Measurements from ENCODE around the gene SUSD6.
"Not testable (repeated sequence)": the region's sequence is repeated elsewhere in the genome, so short reads cannot be mapped to it uniquely, and the experiment has no call there.

SUSD6 gene

DNA sequence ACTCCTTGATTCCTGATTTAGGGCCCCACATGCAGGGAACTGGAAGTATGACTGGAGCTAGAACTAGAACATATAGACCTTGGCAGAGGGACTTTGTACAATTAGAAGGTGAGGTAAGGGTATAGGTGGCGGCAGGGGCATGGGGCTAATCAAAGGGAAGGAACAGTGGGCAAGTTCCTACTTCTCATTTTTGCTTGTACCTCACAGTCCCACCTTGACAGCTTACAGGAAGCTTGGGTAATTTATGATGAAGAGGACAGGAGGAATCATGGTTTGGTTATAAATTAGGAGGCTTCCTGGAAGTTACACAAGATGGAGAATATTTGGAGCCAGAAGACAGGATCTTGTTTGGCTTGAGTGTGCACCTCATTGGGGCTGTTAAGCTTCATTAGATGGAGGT is 33.4 kb downstream of the SUSD6 start:
- no peak overlapping the region for H3K4me3 ChIP-seq (ENCODE audit: low read length)
- H3K4me1 ChIP-seq (ENCODE audit: control insufficient read depth, insufficient read depth, low read length): peaks cover 66% of the 10 kb centered on the region
- H3K9me3 ChIP-seq (ENCODE audit: control insufficient read depth, low read length): no peaks in the 10 kb centered on the region
- H3K9ac ChIP-seq (ENCODE audit: low read length): peak overlapping the region; percentile 59
- no peaks in the 10 kb centered on the region for H3K27me3 ChIP-seq (ENCODE audit: control insufficient read depth, insufficient read depth, low read length)
- no peaks in the 10 kb centered on the region for H3K36me3 ChIP-seq (ENCODE audit: control insufficient read depth, insufficient read depth, low read length)

DNA sequence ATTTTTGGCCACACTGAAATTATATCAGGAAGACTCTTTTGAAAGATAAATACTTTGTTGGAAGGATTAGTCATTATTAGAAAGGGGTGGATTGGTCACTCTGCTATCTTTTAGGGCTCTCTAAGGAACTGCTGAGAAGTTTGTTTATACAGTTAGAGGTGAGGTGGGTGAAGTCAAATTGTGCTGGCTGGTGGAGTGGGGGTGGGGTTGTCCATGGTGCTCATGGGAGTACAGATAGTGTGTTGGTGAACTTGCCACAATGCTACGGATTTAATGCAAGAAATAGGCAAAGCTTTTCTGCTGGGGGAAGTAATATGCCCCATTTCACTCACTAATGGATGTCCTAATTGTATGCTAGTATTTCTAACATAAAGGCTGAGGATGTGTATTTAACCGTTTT is 35.8 kb downstream of the SUSD6 start:
- Histone ChIP-seq H3K4me3 (ENCODE audit: low read length) (no peak overlapping the region), H3K9me3 (ENCODE audit: control insufficient read depth, low read length) (no peaks in the 10 kb centered on the region), H3K4me1 (ENCODE audit: control insufficient read depth, insufficient read depth, low read length) (peaks cover 87% of the 10 kb centered on the region), H3K36me3 (ENCODE audit: control insufficient read depth, insufficient read depth, low read length) (no peaks in the 10 kb centered on the region), H3K27me3 (ENCODE audit: control insufficient read depth, insufficient read depth, low read length) (no peaks in the 10 kb centered on the region), H3K9ac (ENCODE audit: low read length) (no peak overlapping the region)

DNA sequence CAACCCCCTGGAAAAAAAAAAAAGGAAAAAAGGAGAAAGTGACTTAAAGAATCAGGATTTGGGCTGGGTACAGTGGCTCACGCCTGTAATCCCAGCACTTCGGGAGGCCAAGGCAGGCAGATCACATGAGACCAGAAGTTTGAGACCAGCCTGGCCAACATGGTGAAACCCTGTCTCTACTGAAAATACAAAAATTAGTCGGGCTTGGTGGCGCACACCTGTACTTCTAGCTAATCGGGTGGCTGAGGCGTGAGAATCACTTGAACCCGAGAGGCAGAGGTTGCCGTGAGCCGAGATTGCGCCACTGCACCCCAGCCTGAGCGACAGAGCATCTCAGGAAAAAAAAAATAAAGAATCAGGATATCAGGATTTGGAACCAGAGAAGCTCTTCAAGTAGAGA is 36.2 kb downstream of the SUSD6 start:
- H3K4me3 ChIP-seq (ENCODE audit: low read length); H3K36me3 ChIP-seq (ENCODE audit: control insufficient read depth, insufficient read depth, low read length); H3K27me3 ChIP-seq (ENCODE audit: control insufficient read depth, insufficient read depth, low read length); H3K9me3 ChIP-seq (ENCODE audit: control insufficient read depth, low read length); H3K9ac ChIP-seq (ENCODE audit: low read length): not testable (repeated sequence)
- peaks cover 87% of the 10 kb centered on the region for H3K4me1 ChIP-seq (ENCODE audit: control insufficient read depth, insufficient read depth, low read length)

DNA sequence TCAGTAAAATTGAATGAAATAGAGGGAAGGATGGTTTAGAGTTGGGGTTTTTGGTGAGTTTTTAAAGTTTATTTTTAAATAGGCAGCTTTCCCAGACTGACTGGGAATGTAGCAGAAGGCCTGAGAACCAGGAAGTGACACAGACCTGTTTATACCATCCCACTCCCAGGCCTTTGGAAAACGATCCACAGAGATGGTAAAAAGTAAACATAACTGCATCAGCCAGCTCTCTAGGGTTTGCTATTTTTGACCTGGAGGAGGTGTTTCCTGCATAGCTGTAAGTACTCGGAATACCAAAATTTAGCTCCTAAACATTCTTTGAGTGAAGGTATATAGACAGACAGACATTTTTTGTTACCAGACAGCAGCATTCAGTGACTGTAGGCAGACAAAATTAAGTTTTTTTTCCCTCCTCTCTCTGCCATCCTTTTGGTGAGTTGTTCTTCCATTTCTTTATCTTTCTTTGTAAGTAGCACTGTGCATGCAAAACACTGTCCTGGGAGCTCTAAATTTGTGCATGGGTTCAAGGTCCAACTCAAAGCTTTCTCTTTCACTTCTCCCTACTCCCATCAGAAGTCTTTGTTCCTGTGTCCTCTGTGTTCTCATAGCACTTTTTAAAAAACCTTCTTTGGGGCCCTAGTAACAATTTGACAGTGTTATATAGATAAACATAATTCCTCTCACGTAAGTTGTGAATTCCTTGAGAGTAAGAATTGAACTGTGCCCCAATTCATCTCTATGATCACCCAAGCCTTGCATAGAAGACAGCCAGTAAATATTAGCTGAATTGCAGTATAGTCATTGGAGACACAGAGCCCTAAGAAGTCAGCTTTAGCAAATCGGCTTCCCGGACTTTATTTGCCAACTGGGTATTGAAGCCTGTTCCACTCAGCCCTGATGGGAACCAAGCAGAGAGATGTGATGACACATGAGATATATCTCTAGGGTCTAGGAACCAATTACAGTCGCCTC is 37.4 kb downstream of the SUSD6 start:
- Histone ChIP-seq H3K27me3 (ENCODE audit: control insufficient read depth, insufficient read depth, low read length) (no peaks in the 10 kb centered on the region), H3K4me1 (ENCODE audit: control insufficient read depth, insufficient read depth, low read length) (peaks cover 87% of the 10 kb centered on the region), H3K4me3 (ENCODE audit: low read length) (no peak overlapping the region), H3K9ac (ENCODE audit: low read length) (peak overlapping the region; percentile 23), H3K36me3 (ENCODE audit: control insufficient read depth, insufficient read depth, low read length) (no peaks in the 10 kb centered on the region), H3K9me3 (ENCODE audit: control insufficient read depth, low read length) (no peaks in the 10 kb centered on the region)

DNA sequence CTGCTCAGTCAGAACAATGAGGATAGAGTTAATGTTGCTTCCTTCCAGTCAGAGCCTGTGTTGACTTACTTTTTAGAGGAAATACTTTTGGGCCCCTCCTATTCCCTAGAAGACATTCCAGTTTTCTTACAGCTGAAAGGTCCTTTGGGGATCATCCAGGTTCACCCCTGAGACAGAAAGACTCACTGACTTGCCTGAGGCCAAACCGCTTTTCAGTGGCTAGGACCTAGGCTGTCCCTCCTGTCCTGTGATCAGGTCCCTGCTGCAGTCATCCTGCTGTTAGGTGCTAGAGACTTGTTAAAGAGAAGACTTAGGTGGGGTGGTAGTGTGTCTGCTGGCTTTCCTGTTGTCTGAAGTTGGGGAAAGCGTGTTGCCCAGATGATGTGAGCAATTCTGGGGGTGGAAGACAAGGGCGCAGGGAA is 39.6 kb downstream of the SUSD6 start:
- H3K27me3 ChIP-seq (ENCODE audit: control insufficient read depth, insufficient read depth, low read length): no peaks in the 10 kb centered on the region
- H3K4me3 ChIP-seq (ENCODE audit: low read length): no peak overlapping the region
- no peaks in the 10 kb centered on the region for H3K36me3 ChIP-seq (ENCODE audit: control insufficient read depth, insufficient read depth, low read length)
- no peaks in the 10 kb centered on the region for H3K9me3 ChIP-seq (ENCODE audit: control insufficient read depth, low read length)
- peak overlapping the region; percentile 26 for H3K9ac ChIP-seq (ENCODE audit: low read length)
- H3K4me1 ChIP-seq (ENCODE audit: control insufficient read depth, insufficient read depth, low read length): peaks cover 75% of the 10 kb centered on the region

DNA sequence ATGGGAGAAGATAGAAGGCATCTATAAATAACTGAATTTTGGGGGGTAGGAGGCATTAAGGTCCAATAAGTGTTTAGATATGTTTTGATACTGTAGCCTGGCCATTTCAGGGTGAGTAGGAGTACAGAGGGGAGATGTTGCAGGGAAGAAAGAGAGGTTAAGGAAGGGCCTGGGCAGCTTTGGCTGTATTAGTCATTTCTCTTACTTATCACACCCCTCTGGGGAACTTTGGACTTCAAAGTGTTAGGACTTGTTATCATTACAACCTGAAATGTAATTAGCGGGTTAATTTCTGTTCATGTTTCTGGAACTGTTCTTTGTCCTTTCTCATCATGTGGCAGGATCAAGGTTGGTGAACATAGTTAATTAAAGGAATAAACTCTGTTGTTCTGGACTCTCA is 40.3 kb downstream of the SUSD6 start:
- H3K9ac ChIP-seq (ENCODE audit: low read length): peak overlapping the region; percentile 26
- H3K27me3 ChIP-seq (ENCODE audit: control insufficient read depth, insufficient read depth, low read length): no peaks in the 10 kb centered on the region
- peaks cover 82% of the 10 kb centered on the region for H3K4me1 ChIP-seq (ENCODE audit: control insufficient read depth, insufficient read depth, low read length)
- H3K4me3 ChIP-seq (ENCODE audit: low read length): no peak overlapping the region
- no peaks in the 10 kb centered on the region for H3K9me3 ChIP-seq (ENCODE audit: control insufficient read depth, low read length)
- H3K36me3 ChIP-seq (ENCODE audit: control insufficient read depth, insufficient read depth, low read length): no peaks in the 10 kb centered on the region

DNA sequence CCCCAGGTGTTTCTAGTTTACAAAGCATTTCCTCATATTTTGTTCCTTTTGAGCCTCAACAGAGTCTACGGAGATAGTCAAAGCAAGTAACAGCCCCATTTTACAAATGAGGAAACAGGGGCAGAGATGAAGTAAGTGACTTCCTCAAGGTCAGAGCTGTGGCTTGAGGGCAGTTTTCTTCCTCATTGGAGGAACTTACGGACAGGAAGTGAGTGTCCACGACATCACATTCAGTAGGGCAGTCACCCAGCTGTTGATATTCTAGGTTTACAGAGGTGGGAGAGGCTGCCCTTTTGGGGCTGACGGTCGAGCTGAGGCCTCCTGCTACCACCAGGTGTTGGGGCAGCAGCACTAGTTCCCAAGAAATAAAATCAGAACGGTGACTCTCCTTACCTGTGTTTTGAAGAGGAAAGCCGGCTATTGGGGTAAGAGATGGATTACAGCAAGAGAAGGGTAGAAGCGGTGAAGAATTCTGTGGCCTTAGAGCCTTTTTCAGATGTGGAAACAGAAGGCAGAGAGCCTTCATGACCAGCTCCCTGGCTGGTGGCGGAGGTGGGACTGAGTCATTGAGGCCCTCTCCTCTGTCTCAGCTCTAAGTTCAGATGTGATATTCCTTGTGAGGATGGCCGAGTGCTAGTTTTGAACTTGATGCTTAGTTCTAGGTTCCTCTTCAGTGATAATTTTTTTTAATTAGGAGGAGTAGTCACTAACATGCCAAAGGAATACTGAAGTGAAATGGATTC is 41.7 kb downstream of the SUSD6 start:
- Histone ChIP-seq H3K36me3 (ENCODE audit: control insufficient read depth, insufficient read depth, low read length) (no peaks in the 10 kb centered on the region), H3K4me3 (ENCODE audit: low read length) (no peak overlapping the region), H3K9ac (ENCODE audit: low read length) (peak overlapping the region; percentile 22), H3K27me3 (ENCODE audit: control insufficient read depth, insufficient read depth, low read length) (no peaks in the 10 kb centered on the region), H3K4me1 (ENCODE audit: control insufficient read depth, insufficient read depth, low read length) (peaks cover 82% of the 10 kb centered on the region), H3K9me3 (ENCODE audit: control insufficient read depth, low read length) (no peaks in the 10 kb centered on the region)

DNA sequence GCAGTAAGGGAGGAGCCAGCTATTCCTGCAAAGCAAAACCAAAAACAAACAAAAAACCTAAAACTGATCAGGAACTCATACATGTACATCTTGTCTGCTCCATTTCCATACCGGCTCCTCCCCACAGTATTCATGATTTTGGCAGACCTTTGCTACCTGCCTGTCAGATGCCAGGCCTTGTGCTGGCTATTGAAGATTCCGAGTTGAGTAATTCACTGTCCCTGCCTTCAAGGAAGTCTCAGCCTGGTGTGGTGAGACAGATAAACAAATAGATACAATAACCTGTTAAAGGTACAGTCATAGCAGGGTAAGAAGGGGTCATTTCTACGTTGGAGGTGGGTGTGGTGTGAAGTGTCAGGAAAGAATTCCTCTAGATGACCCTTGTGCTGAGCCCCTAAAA is 42.7 kb downstream of the SUSD6 start:
- Histone ChIP-seq H3K4me3 (ENCODE audit: low read length) (no peak overlapping the region), H3K4me1 (ENCODE audit: control insufficient read depth, insufficient read depth, low read length) (peaks cover 83% of the 10 kb centered on the region), H3K9ac (ENCODE audit: low read length) (no peak overlapping the region), H3K9me3 (ENCODE audit: control insufficient read depth, low read length) (no peaks in the 10 kb centered on the region), H3K27me3 (ENCODE audit: control insufficient read depth, insufficient read depth, low read length) (no peaks in the 10 kb centered on the region), H3K36me3 (ENCODE audit: control insufficient read depth, insufficient read depth, low read length) (no peaks in the 10 kb centered on the region)

DNA sequence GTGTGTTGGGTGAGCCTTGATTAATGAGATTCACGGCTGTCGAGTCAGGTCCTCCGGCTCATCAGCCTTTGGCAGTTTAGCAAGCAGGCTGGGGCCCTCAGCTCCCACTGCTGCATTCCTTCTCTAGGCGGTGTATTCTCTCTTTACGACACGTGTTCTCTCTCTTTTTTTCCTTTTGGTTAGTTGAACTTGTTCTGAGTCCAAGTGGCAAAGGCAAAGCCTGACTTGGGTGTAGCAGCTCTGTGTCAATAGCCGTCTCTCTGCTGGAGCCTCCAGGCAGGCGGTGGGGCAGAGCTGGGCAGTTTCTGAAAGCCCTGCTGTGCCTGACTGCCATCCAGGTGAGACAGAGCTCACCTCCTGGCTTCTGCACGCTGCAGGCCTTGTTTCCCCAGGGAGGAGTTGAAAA is 46.6 kb downstream of the SUSD6 start:
- Histone ChIP-seq H3K27me3 (ENCODE audit: control insufficient read depth, insufficient read depth, low read length) (no peaks in the 10 kb centered on the region), H3K4me1 (ENCODE audit: control insufficient read depth, insufficient read depth, low read length) (peaks cover 82% of the 10 kb centered on the region), H3K36me3 (ENCODE audit: control insufficient read depth, insufficient read depth, low read length) (no peaks in the 10 kb centered on the region), H3K9me3 (ENCODE audit: control insufficient read depth, low read length) (no peaks in the 10 kb centered on the region), H3K4me3 (ENCODE audit: low read length) (peak overlapping the region; percentile 19), H3K9ac (ENCODE audit: low read length) (peak overlapping the region; percentile 57)

DNA sequence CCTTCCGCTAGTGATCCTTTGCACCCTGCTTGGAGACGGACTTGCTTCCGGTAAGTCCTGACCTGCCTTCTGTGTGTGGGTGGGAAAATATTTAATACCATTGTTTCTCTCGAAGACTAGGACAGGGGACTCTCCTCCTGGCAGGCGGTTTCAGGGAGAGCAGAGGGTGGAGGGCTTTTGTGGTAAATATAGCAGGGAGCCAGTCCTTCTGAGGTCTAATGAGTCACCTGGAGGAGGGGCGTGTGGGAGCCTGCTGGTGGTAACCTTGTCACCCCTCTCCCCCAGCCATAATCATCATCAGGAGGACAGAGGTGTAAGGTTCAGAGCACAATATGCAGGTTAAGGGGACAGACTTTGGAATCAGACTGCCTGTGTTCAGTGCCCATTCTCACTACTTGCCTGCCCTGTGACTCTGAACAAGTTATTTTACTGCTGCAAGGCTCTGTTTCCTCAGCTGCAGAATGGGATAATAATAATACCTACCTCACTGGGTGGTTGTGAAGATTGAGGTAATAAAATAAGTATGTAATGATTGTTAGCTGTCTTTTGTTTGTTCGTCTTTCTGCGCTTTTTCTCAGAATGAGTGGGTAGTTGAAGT is 47.4 kb downstream of the SUSD6 start:
- peak overlapping the region; percentile 57 for H3K9ac ChIP-seq (ENCODE audit: low read length)
- no peaks in the 10 kb centered on the region for H3K27me3 ChIP-seq (ENCODE audit: control insufficient read depth, insufficient read depth, low read length)
- peaks cover 82% of the 10 kb centered on the region for H3K4me1 ChIP-seq (ENCODE audit: control insufficient read depth, insufficient read depth, low read length)
- no peaks in the 10 kb centered on the region for H3K36me3 ChIP-seq (ENCODE audit: control insufficient read depth, insufficient read depth, low read length)
- peak overlapping the region; percentile 19 for H3K4me3 ChIP-seq (ENCODE audit: low read length)
- no peaks in the 10 kb centered on the region for H3K9me3 ChIP-seq (ENCODE audit: control insufficient read depth, low read length)

DNA sequence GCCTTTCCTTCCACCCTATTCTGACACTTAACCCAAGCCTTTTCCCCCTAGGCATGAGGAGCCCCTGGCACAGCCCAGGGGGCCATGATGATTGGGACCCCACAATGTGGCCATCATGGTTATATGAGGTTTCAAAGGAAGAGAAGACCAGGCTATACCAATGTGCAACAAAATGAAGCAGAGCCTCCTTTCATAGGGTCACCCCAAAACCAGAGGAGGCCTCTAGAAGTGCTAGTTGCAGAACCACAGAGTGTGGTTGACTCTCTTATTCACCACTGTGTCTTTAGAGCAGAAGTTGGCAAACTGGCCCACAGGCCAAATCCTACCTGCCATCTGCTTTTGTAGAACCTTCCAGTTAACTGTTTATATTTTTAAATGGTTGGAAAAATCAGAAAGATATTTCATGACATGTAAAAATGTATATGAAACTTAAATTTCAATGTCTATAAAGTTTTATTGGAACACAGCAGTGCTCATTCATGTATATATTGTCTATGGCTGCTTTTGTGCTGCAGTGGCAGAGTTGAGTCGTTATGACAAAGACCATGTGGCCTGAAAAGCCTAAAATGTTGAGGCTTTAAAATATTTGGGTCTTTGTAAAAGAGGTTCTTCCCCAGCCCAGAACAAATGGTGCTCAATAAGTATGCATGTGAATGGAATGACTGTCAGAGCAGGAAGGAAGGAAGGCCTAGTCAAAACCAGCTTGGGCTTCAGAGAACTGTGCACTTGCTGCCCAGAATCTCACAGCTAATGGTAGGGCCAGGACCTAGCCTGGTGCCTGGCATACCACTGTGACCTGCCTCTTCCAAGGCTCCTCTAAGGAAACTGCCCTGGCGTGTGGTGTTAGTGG is 49.2 kb downstream of the SUSD6 start:
- Histone ChIP-seq H3K4me1 (ENCODE audit: control insufficient read depth, insufficient read depth, low read length) (peaks cover 90% of the 10 kb centered on the region), H3K4me3 (ENCODE audit: low read length) (no peak overlapping the region), H3K27me3 (ENCODE audit: control insufficient read depth, insufficient read depth, low read length) (no peaks in the 10 kb centered on the region), H3K9me3 (ENCODE audit: control insufficient read depth, low read length) (no peaks in the 10 kb centered on the region), H3K36me3 (ENCODE audit: control insufficient read depth, insufficient read depth, low read length) (no peaks in the 10 kb centered on the region), H3K9ac (ENCODE audit: low read length) (no peak overlapping the region)
